KG1 (cell line): ENCODE data around the gene CISD2.
"Not testable (repeated sequence)": the region's sequence is repeated elsewhere in the genome, so short reads cannot be mapped to it uniquely, and the experiment has no call there.

Experiments used
- DNase-seq: peaks from one replicate; lab custom pipeline; 2025; lab: John Stamatoyannopoulos, UW

Gene CISD2

DNA sequence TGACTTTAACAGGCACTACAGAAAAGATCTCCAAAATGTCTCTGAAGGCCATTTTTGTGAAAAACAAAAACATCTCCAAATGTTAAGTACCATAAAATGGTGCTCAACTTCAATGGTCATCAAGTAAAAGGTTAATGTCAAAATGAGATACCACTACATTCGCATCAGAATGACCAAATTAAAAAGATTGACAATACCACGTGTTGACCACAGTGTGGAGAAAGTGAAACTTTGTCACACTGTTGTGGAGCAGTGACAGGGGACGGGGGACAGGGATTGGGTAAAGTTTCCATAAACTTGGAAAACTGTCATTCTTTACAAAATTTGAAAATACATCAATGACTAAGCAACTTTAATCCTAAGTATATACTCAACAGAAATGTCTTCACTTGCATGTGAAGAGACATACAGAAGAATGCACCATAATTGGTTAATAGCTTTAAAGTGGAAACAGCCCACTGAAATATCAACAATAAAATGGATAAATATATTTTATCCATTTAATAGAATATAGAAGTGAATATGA is 19.1 kb upstream of the CISD2 start:
- no peak for DNase-seq

DNA sequence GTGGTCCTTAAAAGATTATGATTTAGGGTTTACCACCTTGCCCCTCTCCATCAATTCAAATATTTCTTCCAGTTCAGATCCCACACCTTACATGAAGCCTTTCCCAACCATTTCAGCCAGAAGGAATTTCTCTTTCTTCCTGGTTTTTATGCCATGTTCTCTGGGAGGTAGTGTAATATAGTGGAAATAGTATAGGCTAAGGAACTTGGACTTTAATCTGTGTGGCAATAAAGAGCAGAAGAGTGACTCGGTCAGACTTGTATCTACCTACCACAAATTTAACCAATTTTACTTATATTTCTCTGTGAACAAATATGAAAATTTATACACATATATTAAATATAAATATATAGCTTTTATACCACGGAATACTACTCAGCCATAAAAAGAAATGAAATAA is 18.4 kb upstream of the CISD2 start:
- DNase-seq = no peak

DNA sequence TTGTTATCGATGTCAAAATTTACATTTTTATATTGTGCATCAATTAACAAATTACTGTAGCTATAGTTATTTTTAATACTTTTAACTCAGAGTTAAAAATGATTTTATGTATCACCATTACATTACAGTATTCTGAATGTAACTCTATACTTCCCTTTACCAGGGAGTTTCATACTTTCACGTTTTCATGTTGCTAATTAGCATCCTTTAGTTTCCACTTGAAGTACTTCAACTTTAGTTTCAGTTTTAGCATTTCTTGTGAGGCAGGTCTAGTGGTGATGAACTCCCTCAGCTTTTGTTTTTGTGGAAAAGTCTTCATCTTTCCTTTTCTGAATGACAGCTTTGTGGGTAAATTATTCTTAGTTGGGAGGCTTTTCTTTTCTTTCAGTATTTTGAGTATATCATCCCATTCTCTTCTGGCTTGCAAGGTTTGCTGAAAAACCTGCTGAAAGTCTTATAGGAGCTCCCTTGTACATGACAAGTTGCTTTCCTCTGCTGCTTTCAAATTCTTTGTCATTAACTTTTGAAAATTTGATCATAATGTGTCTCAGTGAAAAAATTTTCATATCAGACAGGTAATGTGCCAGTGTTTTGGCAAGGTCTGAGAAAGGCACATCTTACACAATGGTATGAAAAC is 9.8 kb upstream of the CISD2 start:
- no peak for DNase-seq

DNA sequence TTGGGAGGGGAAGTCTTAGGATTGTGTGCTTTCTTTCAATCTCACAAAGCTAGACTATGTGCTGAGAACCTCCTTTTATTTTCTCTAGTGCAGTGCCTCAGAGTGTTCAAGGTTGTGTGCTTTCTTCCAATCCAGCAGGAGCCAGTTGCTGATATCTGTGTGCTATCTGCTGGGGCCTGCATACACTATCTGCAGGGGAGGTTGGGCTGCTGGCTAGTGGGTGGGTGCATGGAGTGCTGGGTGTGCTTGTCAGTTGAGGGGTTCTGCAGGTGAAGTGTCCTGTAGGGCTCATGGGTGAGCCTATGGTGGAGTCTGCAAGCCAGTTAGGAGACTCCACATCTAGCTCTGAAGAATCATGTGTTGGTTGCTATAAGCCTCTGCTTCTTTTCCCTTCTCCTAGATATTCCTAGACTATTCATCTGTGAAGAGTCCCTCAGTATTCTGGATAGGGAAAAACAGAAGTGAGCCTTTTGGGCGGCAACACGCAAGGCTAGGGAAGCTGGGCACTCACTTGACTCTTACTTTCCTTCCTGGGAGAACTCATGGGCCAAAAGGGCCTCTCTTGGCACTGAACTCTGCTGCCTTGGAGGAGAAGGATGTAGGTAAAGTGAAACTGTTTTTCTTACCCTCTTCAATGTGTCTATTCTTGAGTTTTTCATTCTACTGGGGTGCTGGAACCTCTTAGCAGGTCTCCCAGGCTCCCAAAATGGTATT is 8.0 kb upstream of the CISD2 start:
- DNase-seq = no peak

DNA sequence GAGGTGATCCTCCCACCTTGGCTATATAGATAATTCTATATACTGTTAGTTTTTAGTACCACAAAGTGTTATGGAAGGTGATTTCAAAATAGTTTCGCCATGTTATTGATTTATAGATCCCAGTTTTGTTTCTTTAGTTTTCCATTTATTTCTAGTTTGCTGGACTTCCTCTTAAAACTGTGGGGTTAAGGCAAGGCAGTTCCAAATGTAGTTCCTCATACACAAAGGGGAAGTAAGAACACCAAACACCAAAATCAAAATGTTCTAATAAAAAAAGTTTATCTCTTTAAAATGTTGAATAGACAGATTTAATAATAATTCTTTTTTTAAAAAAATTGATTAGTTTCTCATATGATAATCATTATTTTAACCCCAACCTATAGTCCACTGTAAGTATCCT is 6.8 kb upstream of the CISD2 start:
- DNase-seq = no peak

DNA sequence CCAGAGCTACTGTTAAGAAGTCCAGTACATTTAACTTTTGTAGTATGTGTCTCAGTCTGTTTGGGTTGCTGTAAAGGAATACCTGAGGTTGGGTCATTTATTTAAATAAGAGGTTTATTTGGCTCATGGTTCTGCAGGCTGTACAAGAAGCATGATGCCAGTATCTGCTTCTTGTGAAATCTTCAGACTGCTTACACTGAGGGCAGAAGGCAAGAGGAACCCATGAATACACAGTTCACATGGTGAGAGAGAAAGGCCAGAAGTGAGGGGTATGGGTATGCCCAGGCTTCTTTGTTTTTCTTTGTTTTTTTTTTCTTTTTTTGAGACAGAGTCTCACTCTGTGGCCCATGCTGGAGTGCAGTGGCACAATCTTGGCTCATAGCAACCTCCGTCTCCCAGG is 6.0 kb upstream of the CISD2 start:
- no peak for DNase-seq

DNA sequence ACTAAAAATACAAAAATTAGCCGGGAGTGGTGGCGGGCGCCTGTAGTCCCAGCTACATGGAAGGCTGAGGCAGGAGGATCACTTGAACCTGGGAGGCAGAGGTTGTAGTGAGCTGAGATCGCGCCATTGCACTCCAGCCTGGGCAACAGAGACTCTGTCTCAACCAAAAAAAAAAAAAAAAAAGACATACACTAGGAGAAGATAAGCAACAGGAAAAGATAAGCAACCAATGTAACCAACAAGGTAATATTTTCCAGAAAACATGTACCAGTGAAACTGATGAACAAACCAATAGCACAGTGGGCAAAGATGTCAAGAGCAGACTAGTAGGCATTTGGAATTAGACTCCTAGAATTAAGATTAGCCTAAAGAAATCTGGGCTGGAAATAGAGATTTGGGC is 3.5 kb upstream of the CISD2 start:
- DNase-seq = not testable (repeated sequence)

DNA sequence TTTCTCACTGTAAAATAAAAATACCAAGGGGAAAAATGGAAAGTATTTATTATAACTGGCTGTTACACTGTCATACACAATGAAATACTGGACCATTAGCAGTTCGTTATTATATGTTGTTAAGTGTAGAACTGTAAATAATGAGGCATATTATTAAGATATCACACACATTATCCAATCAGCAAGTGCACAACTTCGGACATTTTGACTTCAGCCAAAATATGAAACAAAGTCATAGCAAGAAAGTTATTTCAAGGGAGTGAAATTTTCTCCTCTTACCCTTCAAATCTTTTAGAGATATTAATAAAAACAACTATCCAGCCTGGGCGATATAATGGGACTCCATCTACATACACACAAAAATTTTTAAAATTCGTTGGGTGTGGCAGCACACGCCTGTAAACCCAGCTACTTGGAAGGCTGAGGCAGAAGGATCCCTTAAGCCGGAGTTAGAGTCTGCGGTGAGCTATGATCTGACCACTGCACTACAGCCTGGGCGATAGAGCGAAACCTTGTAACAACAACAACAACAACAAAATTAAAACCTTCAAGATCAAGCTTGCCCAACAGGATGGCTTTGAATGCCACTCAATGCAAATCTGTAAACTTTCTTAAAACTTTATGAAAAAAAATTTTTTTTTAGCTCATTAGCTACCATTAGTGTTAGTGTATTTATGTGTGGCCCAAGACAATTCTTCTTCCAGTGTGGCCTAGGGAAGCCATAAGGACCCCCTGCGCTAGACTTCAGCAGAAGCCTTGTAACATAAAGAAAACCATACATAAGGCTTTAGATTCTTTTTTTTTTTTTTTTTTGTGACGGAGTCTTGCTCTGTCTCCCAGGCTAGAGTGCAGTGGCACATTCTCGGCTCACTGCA is 1.3 kb upstream of the CISD2 start:
- DNase-seq = peak; percentile 70

DNA sequence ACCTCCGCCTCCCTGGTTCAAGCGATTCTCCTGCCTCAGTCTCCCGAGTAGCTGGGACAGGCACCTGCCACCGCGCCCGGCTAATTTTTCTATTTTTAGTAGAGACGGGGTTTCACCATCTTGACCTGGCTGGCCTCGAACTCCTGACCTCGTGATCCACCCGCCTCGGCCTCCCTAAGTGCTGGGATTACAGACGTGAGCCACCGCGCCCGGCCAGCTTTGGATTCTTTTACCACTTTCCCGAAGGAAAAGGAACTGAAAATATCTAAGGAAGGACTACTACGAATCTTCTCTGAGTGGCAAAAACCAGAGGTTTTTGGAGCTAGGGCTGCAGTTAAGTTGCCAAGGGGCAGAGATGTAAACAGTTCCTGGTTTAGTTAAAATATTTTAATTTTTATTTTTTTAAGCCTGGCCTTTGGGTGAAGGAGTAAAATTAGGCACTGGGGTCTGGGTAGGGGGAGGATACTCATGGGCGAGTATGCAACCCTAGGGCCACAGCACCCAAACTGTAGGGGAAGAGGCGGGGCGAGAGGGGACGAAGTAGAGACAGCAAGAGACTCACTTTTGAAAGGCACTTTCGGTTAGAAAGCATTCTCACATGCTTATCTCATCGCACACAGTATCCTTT is 525 bp upstream of the CISD2 start:
- DNase-seq = no peak

DNA sequence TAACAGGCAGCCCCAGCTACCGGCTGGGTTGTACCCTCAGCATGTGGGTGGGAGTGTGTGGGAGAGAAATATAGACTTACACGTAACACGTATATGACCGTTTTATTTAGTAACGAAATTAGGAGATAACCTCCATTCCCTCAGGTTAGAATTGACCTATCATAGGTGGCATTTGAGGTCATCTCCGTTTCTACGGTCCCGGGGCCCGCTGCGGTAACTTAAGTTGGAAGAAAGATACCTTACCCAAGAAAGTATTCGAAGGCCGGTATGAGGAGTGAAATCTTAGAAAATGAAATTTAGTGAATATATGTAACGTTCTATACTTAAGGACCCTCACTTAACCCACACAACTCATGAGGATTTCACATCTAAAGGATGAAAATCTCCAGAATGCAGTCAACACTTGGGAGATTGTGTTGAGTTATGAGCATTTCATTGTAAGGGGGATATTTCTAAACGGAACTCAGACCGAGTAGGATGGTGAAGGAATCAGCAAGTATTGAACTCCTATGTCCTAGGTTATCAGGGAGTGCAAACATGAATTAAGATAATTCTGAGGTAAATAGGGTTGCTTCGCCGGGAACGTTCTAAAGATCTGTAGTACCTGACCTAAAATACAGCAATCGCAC is 891 bp downstream of the CISD2 start:
- DNase-seq = peak; percentile 54

DNA sequence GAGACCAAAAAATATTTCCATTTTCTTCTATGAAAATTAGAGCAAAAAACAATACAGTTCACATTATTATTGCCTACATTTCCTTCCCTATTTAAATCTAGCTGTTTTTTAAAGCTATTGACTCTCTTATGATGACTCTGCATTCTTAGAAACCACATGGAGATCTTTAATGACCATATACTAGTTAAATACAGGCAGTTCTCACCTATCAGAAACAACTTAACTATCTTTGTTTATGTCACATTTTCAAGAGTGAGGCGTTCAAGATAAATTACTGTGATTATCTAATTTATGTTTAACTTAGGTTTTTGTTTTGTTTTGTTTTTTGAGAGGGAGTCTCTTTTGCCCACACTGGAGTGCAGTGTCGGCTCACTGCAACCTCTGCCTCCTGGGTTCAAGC is 3.0 kb downstream of the CISD2 start:
- no peak for DNase-seq

DNA sequence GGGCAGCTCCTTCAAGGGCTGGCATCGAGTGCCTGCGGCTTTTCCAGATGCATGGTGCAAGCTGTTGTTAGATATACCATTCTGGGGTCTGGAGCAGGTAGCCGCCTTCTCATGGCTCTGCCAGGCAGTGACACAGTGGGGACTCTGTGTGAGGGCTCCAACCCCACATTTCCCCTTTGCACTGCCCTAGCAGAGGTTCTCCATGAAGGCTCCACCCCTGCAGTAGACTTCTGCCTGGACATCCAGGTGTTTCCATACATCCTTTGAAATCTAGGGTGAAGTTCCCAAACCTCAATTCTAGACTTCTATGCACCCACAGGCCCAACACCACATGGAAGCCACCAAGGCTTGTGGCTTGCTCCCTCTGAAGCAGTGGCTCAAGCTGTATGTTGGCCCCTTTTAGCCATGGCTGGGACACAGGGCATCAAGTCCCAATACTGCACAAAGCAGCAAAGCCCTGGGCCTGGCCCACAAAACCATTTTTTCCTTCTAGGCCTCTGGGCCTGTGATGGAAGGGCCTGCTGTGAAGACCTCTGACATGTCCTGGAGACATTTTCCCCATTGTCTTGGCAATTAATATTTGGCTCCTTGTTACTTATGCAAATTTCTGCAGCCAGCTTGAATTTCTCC is 8.8 kb downstream of the CISD2 start:
- DNase-seq = not testable (repeated sequence)

DNA sequence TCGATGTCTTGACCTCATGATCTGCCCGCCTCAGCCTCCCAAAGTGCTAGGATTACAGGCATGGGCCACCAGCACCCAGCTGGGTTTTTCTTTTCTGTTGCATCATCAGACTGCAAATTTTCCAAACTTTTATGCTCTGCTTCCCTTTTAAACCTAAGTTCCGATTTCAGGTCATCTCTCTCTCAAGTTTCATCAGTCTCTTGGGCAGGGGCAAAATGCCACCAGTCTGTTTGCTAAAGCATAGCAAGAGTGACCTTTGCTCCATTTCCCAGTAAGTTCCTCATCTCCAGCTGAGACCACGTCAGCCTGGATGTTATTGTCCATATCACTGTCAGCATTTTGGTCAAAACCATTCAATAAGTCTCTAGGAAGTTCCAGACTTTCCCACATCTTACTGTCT is 9.6 kb downstream of the CISD2 start:
- DNase-seq = not testable (repeated sequence)

DNA sequence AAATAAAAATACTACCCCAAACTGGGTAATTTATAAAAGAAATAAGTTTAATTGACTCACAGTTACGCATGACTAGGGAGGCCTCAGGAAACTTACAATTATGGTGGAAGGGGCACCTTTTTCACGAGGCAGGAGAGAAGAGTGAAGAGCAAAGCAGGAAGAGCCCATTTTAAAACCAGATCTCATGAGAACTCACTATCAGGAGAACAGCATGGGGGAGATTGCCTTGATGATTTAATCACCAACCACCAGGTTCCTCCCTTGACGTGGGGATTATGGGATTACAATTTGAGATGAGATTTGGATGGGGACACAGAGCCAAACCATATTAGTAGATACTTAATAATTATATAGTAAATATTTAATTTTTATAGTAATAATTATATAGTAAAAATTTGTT is 10.1 kb downstream of the CISD2 start:
- DNase-seq = no peak

DNA sequence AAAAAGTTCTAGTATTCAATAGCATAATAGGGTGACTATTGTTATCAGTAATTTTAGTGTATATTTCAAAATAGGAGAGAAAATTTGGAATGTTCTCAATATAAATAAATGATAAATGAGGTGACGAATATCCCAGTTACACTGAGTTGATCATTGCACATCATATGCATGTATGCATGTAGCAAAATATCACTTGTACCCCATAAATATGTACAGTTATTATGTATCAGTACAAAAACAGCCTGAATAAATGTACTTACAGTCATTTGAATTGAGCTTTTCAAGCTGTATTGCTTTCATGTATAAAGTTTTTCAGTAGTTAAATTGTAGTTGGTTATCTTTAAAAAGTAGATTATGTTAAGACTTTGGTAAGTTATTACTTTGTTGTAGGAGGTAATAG is 12.6 kb downstream of the CISD2 start:
- DNase-seq = no peak

DNA sequence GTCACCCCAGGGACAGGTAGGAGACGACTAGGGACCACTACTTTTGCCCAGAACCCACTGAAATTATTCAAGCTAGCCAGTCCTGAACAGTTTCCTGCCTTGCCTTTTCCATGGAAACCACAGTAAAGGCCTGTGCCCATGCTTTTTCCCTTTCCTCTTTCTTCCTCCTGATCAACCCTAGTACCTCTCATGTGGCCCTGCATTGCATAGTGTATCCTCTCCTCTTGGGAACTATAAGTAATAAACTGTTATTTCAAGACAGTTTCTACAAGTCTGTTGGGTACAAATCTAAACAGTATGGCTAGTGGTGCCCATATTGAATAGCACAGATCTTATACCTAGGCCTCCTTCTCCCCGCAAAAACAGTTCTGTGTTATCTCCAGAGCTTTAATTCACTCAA is 14.5 kb downstream of the CISD2 start:
- DNase-seq = no peak

DNA sequence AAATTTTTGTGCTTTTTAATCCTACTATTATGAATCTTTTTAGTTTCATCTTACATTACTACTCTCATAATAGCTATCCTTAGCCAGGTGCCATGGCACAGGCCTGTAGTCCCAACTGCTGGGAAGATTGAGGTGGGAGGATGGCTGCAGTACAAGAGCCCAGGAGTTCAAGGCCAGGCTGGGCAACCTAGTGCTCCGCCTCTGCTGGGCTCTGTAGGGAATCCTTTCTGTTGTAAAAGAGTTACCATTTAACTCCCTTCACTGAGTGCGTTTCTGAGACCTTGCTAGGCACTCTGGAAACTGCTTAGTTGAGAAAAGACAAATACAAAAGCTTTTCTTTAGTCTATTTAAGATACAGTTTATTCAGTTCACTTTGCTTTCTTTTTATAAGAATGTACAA is 19.8 kb downstream of the CISD2 start:
- not testable (repeated sequence) for DNase-seq

DNA sequence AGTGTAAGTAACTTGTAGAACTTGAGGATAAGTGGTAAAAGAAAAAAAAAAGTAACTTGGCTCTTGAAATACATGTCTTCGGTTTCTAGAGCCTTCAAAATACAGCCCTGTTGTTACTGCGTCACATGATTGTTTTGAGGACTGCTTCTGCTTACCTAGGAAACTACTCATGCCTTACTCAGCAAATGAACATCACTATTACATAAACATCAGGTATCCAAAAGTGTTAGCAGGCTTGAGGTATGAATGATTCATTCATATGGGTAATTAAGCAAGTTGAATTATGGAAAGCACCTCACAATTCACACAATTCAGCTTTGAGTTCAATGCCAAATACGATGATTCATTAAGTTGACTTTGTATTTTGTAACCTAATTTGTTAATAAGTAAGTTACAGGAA is 21.1 kb downstream of the CISD2 start:
- not testable (repeated sequence) for DNase-seq

DNA sequence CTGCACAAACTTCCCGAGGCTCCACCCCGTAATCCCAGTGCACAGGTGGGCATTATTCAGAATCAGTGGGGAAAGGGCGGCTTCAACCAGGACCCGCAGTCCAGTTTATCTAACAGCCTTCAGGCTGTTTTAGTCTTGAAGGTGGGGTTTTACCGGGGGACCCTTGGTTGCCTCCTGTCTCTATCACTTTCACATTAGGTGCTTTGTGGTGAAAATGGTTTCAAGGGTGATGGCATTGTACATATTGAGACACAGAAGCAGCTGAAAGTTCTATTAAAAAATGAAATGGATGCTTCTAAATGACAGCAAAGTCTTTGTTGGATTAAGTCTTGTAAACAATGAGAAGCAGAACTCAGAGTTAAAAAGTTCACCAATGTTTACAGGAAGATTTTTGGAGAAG is 27.8 kb downstream of the CISD2 start:
- not testable (repeated sequence) for DNase-seq

DNA sequence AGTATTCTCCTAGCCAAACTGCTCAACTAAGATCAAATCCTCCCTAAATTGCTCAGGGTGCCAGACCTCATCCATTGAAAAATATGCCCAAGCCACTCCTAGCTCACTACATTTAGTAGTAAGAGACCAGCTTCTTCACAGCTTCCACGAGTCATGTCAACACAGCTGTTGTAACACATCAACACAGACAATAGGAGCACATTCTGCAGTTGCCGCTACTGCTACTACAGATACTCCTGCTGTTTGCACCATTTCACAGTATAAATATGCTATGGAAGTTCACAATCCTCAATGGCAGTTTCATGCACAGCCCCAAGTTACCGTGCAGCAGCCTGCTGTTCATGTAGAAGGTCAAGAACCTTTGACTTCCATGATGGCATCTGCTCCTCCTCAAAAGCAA is 28.8 kb downstream of the CISD2 start:
- not testable (repeated sequence) for DNase-seq

DNA sequence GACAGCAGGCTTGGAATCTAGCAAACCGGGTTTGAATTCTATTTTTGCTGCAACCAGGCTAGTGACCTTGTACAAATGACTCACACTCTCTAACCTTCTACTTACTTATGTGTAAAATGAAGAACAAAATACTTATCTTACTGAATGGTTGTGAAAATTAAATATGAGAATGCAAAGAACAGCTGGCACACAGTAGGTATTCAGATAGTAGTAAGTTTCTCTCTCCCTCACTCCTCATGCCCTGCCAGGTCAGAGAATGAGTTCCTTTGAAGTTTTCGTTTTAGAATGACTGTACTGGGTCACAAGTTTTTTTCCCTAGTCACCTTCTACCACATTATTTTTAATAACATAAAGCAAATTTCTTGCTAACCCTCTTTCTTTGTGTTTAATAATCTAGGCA is 33.0 kb downstream of the CISD2 start:
- DNase-seq = no peak
